ENCODE data around the gene NR2F6. TPM values are rescaled to one million over a fixed set of nuclear protein-coding genes. Genes with fewer than 3 reads are reported as not detected.

NR2F6 gene
- total RNA-seq, 1 donor from 2014 or later = 70.9 TPM

GRCh38 chr19:17216058-17216670, 29.6 kb downstream of the NR2F6 start:
- Mint-ChIP-seq H3K36me3 (peaks cover 7% of the 10 kb centered on the region), H3K4me1 (ENCODE audit: unreplicated experiment) (peaks cover 8% of the 10 kb centered on the region), H3K27me3 (no peaks in the 10 kb centered on the region), H3K27ac (no peak overlapping the region), H3K4me3 (peak overlapping the region; percentile 96), H3K9me3 (no peaks in the 10 kb centered on the region)
- TF ChIP-seq, protein P1, sequence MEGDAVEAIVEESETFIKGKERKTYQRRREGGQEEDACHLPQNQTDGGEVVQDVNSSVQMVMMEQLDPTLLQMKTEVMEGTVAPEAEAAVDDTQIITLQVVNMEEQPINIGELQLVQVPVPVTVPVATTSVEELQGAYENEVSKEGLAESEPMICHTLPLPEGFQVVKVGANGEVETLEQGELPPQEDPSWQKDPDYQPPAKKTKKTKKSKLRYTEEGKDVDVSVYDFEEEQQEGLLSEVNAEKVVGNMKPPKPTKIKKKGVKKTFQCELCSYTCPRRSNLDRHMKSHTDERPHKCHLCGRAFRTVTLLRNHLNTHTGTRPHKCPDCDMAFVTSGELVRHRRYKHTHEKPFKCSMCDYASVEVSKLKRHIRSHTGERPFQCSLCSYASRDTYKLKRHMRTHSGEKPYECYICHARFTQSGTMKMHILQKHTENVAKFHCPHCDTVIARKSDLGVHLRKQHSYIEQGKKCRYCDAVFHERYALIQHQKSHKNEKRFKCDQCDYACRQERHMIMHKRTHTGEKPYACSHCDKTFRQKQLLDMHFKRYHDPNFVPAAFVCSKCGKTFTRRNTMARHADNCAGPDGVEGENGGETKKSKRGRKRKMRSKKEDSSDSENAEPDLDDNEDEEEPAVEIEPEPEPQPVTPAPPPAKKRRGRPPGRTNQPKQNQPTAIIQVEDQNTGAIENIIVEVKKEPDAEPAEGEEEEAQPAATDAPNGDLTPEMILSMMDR (conservative IDR thresholded peaks at IDR 0.05) = no peak
- DNase-seq (ENCODE audit: extremely low spot score, unreplicated experiment) = no peak

- Mint-ChIP-seq H3K9me3 (no peaks in the 10 kb centered on the region), H3K27ac (peak within 1 kb of the TSS; percentile 97), H3K4me3 (peak within 1 kb of the TSS; percentile 96), H3K27me3 (no peaks in the 10 kb centered on the region), H3K4me1 (ENCODE audit: unreplicated experiment) (peaks cover 8% of the 10 kb centered on the region), H3K36me3 (peaks cover 7% of the 10 kb centered on the region)
- peak; percentile 90 for DNase-seq (ENCODE audit: extremely low spot score, unreplicated experiment)
- TF ChIP-seq, protein P1 (conservative IDR thresholded peaks at IDR 0.05) = no peak
Measured at GRCh38 chr19:17215127-17215971, 30.4 kb downstream of the NR2F6 start, which contains the start of gene USE1. USE1 (plus strand) TSS chr19:17215357; CDS start chr19:17215406, 49 bp downstream.

GRCh38 chr19:17214508-17215126, 31.1 kb downstream of the NR2F6 start:
- H3K27me3 Mint-ChIP-seq = no peaks in the 10 kb centered on the region
- peaks cover 8% of the 10 kb centered on the region for H3K4me1 Mint-ChIP-seq (ENCODE audit: unreplicated experiment)
- peak overlapping the region; percentile 97 for H3K27ac Mint-ChIP-seq
- H3K36me3 Mint-ChIP-seq = peaks cover 7% of the 10 kb centered on the region
- H3K9me3 Mint-ChIP-seq = no peaks in the 10 kb centered on the region
- no peak for DNase-seq (ENCODE audit: extremely low spot score, unreplicated experiment)
- TF ChIP-seq, protein P1 (conservative IDR thresholded peaks at IDR 0.05) = no peak
- H3K4me3 Mint-ChIP-seq = peak overlapping the region; percentile 96

- TF ChIP-seq, protein P1 (conservative IDR thresholded peaks at IDR 0.05) = no peak
- Mint-ChIP-seq H3K4me3 (no peak overlapping the region), H3K36me3 (peaks cover 13% of the 10 kb centered on the region), H3K9me3 (no peaks in the 10 kb centered on the region), H3K27ac (no peak overlapping the region), H3K4me1 (ENCODE audit: unreplicated experiment) (peaks cover 8% of the 10 kb centered on the region), H3K27me3 (no peaks in the 10 kb centered on the region)
- DNase-seq (ENCODE audit: extremely low spot score, unreplicated experiment) = no peak
Measured at GRCh38 chr19:17213334-17213733, 32.4 kb downstream of the NR2F6 start.

DNA sequence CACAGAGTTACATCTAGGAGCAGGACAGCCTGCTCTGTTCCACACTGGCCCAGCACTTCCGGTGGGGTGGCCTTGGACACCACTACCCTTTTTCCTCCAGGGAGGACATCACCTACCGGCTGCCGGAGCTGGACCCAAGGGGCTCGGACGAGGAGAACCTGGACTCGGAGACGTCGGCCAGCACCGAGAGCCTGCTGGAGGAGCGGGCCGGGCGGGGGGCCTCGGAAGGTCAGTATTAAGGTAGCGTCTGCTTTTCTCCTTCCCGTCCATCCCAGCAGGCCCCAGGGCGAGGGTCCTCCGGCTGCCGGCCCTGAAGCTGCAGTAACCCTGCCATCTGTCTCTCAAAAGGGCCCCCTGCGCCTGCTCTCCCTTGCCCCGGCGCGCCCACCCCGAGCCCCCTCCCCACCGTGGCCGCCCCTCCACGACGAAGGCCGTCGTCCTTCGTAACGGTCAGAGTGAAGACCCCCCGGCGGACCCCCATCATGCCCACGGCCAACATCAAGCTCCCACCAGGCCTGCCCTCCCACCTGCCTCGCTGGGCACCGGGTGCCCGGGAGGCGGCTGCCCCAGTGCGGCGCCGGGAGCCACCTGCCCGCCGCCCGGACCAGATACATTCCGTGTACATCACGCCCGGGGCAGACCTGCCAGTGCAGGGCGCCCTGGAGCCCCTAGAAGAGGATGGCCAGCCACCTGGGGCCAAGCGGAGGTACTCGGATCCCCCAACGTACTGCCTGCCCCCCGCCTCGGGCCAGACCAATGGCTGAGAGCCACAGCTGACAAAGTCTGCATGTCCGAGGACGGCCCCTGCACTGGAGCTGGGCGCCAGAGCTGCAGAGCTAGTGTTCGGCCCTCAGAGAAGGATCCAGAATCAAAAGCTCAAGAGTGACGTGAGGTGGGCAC, 33.9 kb downstream of the NR2F6 start:
- no peak overlapping the region for H3K4me3 Mint-ChIP-seq
- no peaks in the 10 kb centered on the region for H3K9me3 Mint-ChIP-seq
- DNase-seq (ENCODE audit: extremely low spot score, unreplicated experiment) = no peak
- H3K36me3 Mint-ChIP-seq = peaks cover 14% of the 10 kb centered on the region
- TF ChIP-seq, protein P1 (conservative IDR thresholded peaks at IDR 0.05) = no peak
- H3K27ac Mint-ChIP-seq = no peak overlapping the region
- H3K4me1 Mint-ChIP-seq (ENCODE audit: unreplicated experiment) = peaks cover 8% of the 10 kb centered on the region
- no peaks in the 10 kb centered on the region for H3K27me3 Mint-ChIP-seq
